Measurements from ENCODE around the gene CDKN1C.

The CDKN1C gene

DNA sequence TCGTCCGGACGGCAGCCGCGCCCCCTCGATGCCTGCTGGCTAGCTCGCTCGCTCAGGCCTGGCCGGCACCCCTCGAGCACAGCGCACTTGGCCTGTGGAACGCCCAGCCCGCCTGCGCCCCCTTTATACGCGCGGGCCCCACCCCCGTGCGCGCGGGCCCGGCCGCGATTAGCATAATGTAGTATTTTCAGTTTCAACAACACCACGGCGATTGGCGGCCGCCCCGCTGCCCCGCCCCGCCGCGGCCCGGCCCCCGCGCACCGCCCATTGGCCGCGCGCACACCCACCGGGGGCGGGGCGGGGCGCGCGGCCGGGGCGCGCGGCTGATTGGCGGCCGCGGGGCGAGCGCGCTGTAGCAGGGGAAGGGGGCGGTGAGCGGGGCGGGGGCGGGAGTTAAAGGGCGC, at the start of gene CDKN1C:
Gene CDKN1C, minus strand, starts transcription at position 98 of the 404 bp plus-strand sequence. CDS start 319 bp downstream, outside the sequence.
- peak; percentile 92 for DNase-seq (ENCODE audit: low spot score)

DNA sequence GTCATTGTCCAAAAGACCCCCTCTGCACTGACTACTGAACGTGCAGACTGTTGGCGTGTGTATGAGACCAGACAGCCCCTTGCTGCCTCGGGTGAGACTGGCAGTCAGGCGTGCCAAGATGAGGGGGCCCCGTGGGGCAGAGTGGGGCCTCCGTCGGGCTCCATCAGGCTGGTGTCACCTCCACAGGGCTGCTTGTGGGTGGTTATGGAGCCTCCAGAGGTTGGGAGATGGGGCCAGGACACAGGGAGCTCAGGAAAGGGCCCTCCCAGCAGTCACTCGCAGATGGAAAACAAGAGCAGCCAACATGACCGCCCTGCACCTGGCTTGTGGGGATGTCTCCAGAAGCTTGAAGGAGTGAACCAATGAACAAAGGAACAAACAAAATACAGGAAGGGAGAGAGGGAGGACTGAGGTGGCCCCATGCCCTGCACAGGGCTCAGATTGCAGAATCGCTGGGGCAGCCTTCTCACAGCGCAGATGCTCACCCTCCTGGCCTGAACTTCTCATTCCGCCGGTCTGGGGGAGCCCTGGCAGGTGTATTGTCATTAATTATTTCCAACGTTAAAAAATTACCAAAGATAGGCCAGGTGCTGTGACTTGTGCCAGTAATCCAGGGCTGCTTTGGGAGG, 49.1 kb upstream of the CDKN1C start:
- DNase-seq (ENCODE audit: low spot score): no peak

GRCh38 chr11:2934021-2934550, 48.5 kb upstream of the CDKN1C start:
- DNase-seq (ENCODE audit: low spot score): no peak

DNA sequence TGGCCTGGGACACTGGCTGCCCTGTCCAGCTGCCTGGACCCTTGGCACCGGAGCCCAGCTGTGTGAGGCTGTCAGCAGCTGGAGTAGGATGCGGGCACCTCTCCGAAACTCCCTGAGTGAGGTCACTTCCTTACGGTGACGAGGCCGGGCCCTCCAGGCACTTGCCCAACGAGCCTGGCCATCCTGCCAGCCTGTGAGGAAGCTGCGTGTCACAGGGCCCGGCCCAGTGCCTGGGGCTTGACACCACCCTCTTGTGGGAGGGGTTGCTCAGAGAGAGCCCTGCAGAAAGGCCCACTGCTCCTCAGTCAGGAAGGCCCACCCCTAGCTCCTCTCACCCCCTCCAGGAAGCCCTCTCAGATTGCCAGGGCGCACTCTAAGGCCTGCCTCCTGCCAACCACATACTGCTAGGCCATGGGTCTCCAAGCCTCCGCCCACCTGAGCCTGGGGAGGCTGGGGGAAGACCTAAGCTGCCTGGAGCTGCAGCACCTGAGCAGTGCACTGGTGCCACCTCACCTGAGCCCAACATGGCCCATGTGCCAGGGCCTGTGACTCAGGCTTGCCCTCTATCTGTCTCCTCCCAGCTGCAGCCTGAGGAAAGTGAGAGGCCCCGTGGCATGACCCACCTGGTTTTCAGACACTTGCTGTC, 47.9 kb upstream of the CDKN1C start:
- DNase-seq (ENCODE audit: low spot score): peak; percentile 91

DNA sequence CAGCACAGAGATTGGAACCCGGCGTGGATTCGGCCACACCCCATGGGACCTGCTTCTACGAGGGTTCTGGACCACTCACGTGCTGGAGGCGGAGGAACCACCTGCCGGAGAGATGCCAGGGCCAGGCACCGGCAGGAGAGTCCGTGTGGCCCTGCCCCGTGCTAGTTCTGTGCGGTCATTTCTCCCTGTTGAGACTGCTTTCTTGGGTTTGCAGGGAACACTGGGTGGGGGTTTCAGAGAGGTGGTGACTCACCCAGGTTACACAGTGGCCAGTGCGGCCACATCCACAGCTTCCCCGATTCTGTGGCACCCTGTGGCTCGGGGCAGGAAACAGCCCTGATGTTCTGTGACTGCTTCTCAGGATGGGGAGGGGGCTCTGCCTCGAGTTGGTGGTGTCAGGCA, 47.3 kb upstream of the CDKN1C start:
- DNase-seq (ENCODE audit: low spot score): peak; percentile 22

DNA sequence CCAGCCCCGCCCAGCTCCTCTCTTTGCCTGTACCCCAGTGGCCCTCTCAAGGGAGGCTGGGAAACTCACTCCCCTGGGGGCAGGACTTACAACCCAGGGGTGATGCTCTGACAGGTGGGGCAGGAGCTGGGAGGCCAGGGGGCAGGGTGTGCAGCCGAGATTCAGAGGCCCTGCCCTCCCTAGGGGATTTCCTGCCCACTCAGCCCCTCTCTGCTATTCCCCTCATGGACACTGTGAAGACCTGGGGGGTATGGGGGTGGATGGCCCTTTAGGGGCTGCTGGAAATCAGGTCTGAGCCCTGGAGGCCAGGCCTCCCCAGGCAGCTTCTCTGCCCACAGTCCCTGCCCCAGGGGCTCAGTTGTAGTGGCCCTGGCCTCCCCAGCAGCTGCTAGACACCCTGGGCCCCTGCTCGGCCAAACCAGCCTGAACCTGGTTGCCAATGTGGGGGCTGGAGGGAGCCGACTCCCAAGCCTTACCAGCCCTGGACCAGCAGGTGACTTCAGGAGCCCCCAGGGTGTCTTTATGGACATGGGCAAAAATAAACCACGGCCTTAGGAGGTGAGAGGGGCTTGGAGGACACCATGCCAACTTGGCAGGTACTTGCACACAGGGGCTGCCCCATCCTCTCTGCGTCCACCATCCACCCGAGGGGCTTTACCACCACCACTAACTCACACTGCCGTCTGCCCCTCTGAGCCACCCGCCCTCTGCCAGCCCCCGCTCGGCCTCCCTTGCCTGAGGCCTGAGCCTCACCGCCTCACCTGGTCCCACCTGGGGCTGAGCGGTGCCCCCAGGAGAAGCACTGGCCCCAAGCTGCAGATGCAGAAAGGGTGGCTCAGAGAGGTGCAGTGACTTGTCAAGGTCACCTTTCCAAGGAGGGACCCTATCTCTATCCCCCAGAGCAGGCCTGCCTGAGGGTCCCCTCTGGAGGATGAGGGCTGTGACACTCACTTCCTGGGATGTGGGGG, 46.5 kb upstream of the CDKN1C start:
- no peak for DNase-seq (ENCODE audit: low spot score)

GRCh38 chr11:2931420-2931746, 45.8 kb upstream of the CDKN1C start:
- DNase-seq (ENCODE audit: low spot score): no peak

DNA sequence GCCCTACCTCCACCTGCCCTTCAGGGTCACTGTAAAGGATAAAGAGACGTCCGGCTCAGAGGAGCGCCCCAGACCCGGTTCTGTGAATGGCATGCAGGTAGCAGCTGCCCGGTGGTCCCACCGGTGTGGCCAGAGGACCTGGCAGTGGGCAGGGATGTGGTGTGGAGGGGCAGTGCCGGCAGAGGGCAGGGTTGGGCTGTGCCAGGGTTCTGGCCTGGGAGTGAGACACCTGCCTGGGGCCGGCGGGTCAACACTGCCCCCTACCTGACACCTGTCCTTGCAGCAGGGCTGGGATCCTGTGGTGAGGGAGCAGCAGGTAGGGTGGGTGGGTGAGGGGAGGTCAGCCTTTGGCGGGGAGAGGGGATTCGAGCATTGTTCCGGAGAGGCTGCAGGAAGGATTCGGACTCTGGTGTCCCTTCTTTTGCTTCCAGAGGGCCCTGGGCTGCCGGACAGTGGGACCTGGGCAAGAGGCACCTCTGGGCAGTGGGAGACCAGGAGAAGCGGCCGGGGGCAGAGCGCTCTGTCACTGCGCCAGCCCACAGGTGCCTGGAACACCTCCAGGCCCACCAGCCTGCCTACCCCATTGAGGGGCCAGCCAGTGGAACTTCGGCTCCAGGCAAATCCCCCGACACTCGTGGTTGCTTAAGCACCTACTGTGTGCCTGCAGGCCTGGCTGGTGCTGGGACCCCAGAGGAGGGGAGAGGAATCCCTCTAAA, 45.3 kb upstream of the CDKN1C start:
- DNase-seq (ENCODE audit: low spot score): peak; percentile 33

DNA sequence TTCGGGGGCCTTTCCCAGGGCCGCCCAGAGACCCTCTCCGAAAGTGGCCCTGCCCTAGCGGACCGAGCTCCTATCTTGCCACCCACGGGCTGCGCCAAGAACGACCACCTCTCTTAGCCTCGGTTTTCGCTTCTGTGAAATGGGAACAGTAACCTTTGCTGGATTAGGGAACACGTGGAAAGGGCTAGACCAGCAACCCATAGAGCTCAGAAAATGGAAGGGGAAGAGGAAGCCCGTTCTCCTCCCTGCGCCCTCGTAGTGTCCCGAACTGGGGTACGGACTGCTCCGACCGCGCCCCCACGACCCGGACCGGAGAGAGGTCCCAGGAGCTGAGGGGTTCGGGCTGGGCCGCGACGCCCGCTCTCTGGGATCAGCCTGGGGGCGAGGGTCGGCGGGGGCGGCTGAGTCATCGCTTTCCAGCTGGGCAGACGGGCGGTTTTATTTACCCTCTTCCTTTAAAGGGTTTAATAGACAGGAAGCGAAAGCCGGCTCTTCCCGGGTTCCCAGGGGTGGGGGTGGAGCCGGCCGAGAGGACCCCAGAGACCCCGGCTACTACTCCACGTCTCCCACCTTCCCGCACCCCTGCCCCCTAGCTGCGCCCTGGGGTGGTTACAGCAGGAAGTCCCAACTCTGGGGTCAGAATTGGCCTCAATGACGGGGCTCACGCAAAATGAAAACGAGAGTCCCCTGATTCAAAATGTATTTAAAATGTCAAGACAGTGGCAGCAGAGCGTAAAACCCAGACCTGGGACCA, 44.6 kb upstream of the CDKN1C start:
- DNase-seq (ENCODE audit: low spot score): peak; percentile 34

- DNase-seq (ENCODE audit: low spot score): peak; percentile 93
Measured at GRCh38 chr11:2929531-2929949, 44.0 kb upstream of the CDKN1C start.

- DNase-seq (ENCODE audit: low spot score): peak; percentile 83
Measured at GRCh38 chr11:2928605-2929530, 43.3 kb upstream of the CDKN1C start, which contains the start of gene PHLDA2. Gene PHLDA2 (minus strand): TSS chr11:2929420. CDS start chr11:2929364, 56 bp downstream.

- peak; percentile 48 for DNase-seq (ENCODE audit: low spot score)
Measured at GRCh38 chr11:2927851-2928604, 42.5 kb upstream of the CDKN1C start.

DNA sequence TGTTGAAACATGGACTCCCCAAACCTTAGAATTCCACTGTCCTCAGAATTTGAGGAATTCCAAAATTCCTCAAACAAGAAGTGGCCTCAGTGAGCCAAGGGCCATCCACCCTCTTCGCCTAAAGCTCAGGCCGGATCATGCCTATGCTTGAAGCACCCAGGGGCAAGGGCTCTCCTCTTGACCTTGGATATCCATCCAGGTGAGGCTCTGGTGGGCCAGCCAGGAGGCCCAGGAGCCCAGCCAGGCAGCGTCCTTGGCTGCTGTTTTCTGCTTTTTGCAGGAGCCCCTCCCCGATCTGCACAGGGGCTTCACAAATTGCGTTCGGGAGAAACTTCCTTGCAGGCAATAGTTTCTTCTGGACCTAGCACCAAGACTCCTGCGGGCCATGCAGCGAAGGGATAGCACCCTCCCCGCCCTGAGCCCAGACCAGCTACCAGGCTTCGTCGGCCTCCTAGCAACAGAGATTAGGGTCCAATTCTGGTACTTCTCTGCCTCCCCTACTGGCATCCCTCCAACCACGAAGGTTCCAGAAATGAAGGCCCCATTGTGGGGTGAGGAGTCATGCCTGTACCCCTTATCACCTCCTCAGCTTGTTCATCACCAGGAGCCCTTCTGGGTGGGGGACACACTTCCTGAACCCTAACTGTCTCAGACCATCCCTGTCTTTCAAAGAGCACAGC, 41.7 kb upstream of the CDKN1C start:
- DNase-seq (ENCODE audit: low spot score): no peak

DNA sequence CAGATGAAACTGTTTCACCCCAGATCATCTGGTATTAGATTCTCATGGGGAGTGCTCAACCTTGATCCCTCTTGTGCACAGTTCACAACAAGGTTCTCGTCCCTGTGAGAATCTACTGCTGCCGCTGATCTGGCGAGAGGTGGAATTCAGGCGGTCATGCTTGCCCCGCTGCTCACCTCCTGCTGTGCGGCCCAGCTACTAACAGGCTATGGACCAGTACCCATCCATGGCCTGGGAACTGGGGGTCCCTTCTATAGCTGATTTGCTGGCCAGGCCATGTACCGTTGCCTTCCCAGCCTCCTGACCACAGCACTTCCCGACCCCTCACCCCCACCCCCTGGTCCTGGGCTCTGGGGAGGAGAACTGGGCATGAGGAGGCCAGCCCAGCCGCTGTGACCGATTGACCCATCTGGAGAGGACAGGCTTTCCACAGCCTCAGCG, 41.1 kb upstream of the CDKN1C start:
- no peak for DNase-seq (ENCODE audit: low spot score)

GRCh38 chr11:2924821-2925675, 39.5 kb upstream of the CDKN1C start:
- no peak for DNase-seq (ENCODE audit: low spot score)

- no peak for DNase-seq (ENCODE audit: low spot score)
Measured at GRCh38 chr11:2924381-2924780, 38.8 kb upstream of the CDKN1C start.

Measured in AG08395 (cell line).